ENCODE results near the gene OR7G3.

The OR7G3 gene

GRCh38 chr19:9086761-9087160 is 40.0 kb downstream of the OR7G3 start, which contains the start of gene OR1M1:
TSS of gene OR1M1 (plus strand) at chr19:9087061. CDS start at chr19:9093245, 6,184 bp downstream.
- no peak for DNase-seq

GRCh38 chr19:9078651-9079050 is 48.1 kb downstream of the OR7G3 start:
- no peak for DNase-seq

- DNase-seq = no peak
Measured at GRCh38 chr19:9076901-9077300, 49.8 kb downstream of the OR7G3 start.

Data from SHP77 treated with DMSO at 0.1 percent for 48 hours (cell line).